ENCODE data around the gene PTPN6.
A peak's percentile ranks its signal among the peaks of the same experiment; 100 is the strongest.
"Not testable (repeated sequence)": the region's sequence is repeated elsewhere in the genome, so short reads cannot be mapped to it uniquely, and the experiment has no call there.

Gene PTPN6
- total RNA-seq = 162 to 402 (median 162) reads per million in 3 experiments

GRCh38 chr12:6950811-6951540 is at the start of gene PTPN6:
TSS of gene PTPN6 (plus strand) at chr12:6951356. CDS start at chr12:6951513, 157 bp downstream.
- peak; percentile 47 for DNase-seq

DNA sequence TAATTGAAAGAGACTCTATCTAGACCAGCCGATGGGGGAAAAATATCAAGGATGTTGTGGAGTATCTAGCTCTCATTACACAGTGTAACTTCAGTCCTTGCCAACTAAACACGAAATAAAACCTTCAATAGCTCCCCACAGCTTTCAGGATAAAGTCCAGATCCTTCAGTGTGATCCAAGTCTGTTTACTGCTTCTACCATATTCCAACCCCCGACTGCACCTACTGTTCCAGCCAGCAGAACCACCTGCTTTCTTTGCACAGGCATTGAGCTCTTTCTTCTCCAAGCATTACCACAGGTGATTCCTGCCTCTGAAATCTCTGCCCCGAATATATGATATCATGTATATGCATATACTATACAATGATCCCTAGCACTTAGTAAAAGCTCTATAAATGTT is 48.7 kb upstream of the PTPN6 start:
- no peak for DNase-seq

DNA sequence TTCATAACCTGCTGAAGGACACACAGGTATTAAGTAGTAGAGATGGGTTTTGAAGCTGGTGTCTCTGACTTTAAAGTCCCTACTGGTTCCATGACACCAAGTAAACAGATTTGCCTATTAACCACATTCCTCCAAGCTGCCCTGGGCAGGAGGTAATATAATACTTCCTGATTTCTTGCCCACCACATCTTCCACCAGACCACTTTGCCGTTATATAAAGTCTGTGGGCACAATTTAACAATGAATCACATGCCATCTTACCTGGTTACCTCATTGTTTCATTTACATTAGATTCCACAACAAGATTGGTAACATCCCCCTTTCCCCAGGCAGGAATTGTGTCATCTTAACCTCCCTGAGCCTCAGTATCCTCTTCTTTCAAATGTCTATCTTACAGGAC is 47.4 kb upstream of the PTPN6 start:
- DNase-seq = no peak

- DNase-seq = peak; percentile 98
Measured at GRCh38 chr12:6904280-6905276, 46.6 kb upstream of the PTPN6 start, which contains the start of gene LRRC23. TSS of gene LRRC23 (plus strand) at chr12:6904822. CDS start at chr12:6905634, 812 bp downstream.

DNA sequence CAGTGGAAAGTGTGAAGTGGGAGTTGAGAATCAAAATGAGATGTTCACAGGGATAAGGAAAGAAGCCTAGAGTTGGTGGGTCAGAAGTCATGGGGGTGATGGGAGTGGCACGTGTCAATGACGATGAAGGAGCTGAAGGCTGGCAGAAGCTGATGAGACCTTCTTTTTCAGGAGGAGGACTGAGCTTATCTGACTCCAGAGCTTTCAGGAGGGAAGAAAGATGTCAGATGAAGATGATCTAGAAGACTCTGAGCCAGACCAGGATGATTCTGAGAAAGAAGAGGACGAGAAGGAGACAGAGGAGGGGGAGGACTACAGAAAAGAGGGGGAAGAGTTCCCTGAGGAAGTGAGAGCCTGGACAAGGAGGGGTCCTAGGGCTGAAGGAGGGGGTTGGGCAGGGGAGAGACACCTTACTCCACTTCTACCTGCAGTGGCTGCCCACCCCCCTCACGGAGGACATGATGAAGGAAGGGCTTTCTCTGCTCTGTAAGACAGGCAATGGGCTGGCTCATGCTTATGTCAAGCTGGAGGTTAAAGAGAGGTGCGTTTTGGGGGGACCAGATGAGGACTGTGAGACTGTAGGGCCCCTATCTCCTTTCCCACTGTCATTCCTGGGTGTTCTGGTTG is 45.6 kb upstream of the PTPN6 start:
- DNase-seq = no peak

GRCh38 chr12:6908141-6908540 is 43.0 kb upstream of the PTPN6 start:
- DNase-seq = not testable (repeated sequence)

- DNase-seq = no peak
Measured at GRCh38 chr12:6909421-6910145, 41.6 kb upstream of the PTPN6 start.

GRCh38 chr12:6912164-6912935 is 38.8 kb upstream of the PTPN6 start:
- no peak for DNase-seq

GRCh38 chr12:6914246-6914946 is 36.8 kb upstream of the PTPN6 start, which contains the start of gene ENO2:
TSS of gene ENO2 (plus strand) at chr12:6914580. CDS start at chr12:6915833, 1,253 bp downstream.
- peak; percentile 87 for DNase-seq

DNA sequence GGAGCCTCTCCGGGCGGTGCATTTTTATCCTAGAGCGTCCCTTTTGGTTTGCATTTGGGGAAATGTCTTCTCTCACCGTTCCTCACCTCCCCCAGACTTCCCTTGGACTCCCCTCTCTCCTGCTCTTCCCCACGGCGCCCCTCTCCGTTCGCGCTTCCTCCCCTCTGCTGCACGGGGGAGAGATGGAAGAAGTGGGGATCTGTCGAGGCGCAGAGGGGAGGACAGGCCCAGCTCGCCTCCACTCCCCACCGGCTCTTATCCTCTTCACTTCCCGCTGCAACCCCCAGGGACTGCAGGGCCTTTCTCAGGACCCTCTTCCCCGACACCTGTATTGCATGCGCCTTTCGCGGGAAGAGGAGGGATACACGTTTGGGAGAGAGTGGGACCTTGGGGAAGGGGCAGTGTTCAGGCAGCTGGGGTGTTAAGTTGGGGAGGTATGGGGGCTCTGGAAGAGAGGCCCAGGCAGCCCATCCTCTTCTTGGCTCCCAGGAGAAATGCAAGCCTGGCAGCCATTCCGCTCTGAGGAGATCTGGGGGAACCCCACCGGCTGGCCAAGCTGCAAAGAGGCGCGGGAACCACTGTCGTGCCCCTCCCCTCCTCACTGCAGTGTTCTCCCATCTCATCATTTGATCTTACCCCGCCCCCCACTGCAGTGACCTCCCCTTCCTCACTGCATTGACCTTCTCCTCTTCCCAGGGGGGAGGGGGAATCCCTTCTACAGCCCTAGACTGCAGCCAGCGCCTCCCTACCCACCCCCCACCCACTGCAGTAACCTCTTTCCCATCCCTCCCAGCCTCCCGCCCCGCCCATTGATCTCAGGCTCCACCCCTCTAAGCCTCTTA is 36.0 kb upstream of the PTPN6 start:
- DNase-seq = no peak

- no peak for DNase-seq
Measured at GRCh38 chr12:6915789-6916285, 35.3 kb upstream of the PTPN6 start.

- no peak for DNase-seq
Measured at GRCh38 chr12:6916426-6917200, 34.5 kb upstream of the PTPN6 start.

GRCh38 chr12:6917491-6918231 is 33.5 kb upstream of the PTPN6 start:
- DNase-seq = no peak

GRCh38 chr12:6919588-6919987 is 31.6 kb upstream of the PTPN6 start:
- DNase-seq = no peak

DNA sequence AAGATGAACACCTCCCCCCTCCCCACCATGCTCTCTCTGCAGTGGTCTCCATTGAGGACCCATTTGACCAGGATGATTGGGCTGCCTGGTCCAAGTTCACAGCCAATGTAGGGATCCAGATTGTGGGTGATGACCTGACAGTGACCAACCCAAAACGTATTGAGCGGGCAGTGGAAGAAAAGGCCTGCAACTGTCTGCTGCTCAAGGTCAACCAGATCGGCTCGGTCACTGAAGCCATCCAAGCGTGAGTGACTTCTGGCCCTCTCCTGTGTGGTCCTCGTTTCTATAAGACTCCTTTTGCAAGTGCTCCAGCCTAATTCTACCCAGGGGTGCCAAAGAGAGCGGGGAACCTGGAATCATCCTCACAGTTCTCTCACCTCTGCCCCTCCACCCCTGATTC is 29.6 kb upstream of the PTPN6 start:
- DNase-seq = no peak

GRCh38 chr12:6921996-6922946 is 28.9 kb upstream of the PTPN6 start:
- no peak for DNase-seq

All from central memory CD4-positive, alpha-beta T cell (primary cell).